Brain microvascular endothelial cell (primary cell): Measurements from ENCODE around the gene HEMGN.

Experiments used
- DNase-seq: peaks from one replicate; pipeline ENCODE4 v3.0.0-alpha.2; 2020
- H3K27ac ChIP-seq: fragments of 250-450 bp; sonication (Bioruptor Pico); 2 replicates; pipeline ENCODE4 v1.5.1; 2020; ENCODE audit warnings: mild to moderate bottlenecking, moderate library complexity
- H3K27me3 ChIP-seq: fragments of 250-450 bp; sonication (Bioruptor Pico); replicated peaks from 2 replicates; pipeline ENCODE4 v1.5.1; 2020; ENCODE audit warnings: mild to moderate bottlenecking
- H3K36me3 ChIP-seq: fragments of 250-450 bp; sonication (Bioruptor Pico); replicated peaks from 2 replicates; pipeline ENCODE4 v1.5.1; 2020; ENCODE audit warnings: mild to moderate bottlenecking
- H3K4me3 ChIP-seq: 2 replicates; pipeline ENCODE4 v1.5.1; 2011; ENCODE audit warnings: low read depth, mild to moderate bottlenecking, control low read depth, low read length, moderate library complexity
- CTCF ChIP-seq: IDR thresholded peaks from 2 replicates; pipeline ENCODE4 v1.5.1; 2011; ENCODE audit warnings: low read depth, mild to moderate bottlenecking, moderate library complexity, low read length, control low read depth, inconsistent platforms; ENCODE audit errors: missing control alignments
- in situ Hi-C: cut with HindIII; loops from 2 replicates; pipeline ENCODE4 v1.10.0; 2017; ENCODE audit warnings: low sequenced_read_pairs, low pct_ligation_motif_present

The HEMGN gene

GRCh38 chr9:97982683-97983588 is 45.0 kb upstream of the HEMGN start, which contains the start of gene ANP32B:
Gene ANP32B, plus strand, starts transcription at chr9:97983341. Its CDS starts 215 bp downstream, at chr9:97983556.
- Histone ChIP-seq H3K27me3 (no peaks in the 10 kb centered on the region), H3K27ac (peak within 1 kb of the TSS; percentile 87), H3K4me3 (peak within 1 kb of the TSS; percentile 75), H3K36me3 (no peaks in the 10 kb centered on the region)
- peak; percentile 71 for TF ChIP-seq CTCF
- in situ Hi-C loops = no loop called here
- peak; percentile 79 for DNase-seq

GRCh38 chr9:97981846-97982682 is 44.1 kb upstream of the HEMGN start:
- TF ChIP-seq CTCF = no peak
- Histone ChIP-seq H3K4me3 (peak overlapping the region; percentile 64), H3K36me3 (no peaks in the 10 kb centered on the region), H3K27me3 (no peaks in the 10 kb centered on the region), H3K27ac (peak overlapping the region; percentile 61)
- in situ Hi-C loops = no loop called here
- DNase-seq = no peak

GRCh38 chr9:97980918-97981845 is 43.2 kb upstream of the HEMGN start:
- no peak overlapping the region for H3K27ac ChIP-seq
- H3K27me3 ChIP-seq = no peaks in the 10 kb centered on the region
- no peak overlapping the region for H3K4me3 ChIP-seq
- no peak for TF ChIP-seq CTCF
- no peaks in the 10 kb centered on the region for H3K36me3 ChIP-seq
- DNase-seq = no peak
- in situ Hi-C loops = no loop called here

- in situ Hi-C loops = no loop called here
- DNase-seq = no peak
- TF ChIP-seq CTCF = no peak
- Histone ChIP-seq H3K36me3 (no peaks in the 10 kb centered on the region), H3K27me3 (no peaks in the 10 kb centered on the region), H3K4me3 (no peak overlapping the region), H3K27ac (no peak overlapping the region)
These were observed 42.5 kb upstream of the HEMGN start for GRCh38 chr9:97980479-97980803.

- no peaks in the 10 kb centered on the region for H3K36me3 ChIP-seq
- no peak overlapping the region for H3K4me3 ChIP-seq
- H3K27ac ChIP-seq = no peak overlapping the region
- H3K27me3 ChIP-seq = no peaks in the 10 kb centered on the region
- no peak for DNase-seq
- in situ Hi-C loops = no loop called here
- TF ChIP-seq CTCF = no peak
These were observed 42.0 kb upstream of the HEMGN start for GRCh38 chr9:97979788-97980478.
